TTC549 (cell line): Measurements from ENCODE around the gene CA6.
A peak's percentile ranks its signal among the peaks of the same experiment; 100 is the strongest.
"Not testable (repeated sequence)": the region's sequence is repeated elsewhere in the genome, so short reads cannot be mapped to it uniquely, and the experiment has no call there.

Experiments used
- FAIRE-seq: peaks from 2 replicates; lab custom pipeline; 2012; peaks lifted over from hg19 to GRCh38; lab: Jason Lieb, UNC

Gene CA6

GRCh38 chr1:9004700-9005394 is 59.2 kb downstream of the CA6 start:
- peak; percentile 49 for FAIRE-seq

DNA sequence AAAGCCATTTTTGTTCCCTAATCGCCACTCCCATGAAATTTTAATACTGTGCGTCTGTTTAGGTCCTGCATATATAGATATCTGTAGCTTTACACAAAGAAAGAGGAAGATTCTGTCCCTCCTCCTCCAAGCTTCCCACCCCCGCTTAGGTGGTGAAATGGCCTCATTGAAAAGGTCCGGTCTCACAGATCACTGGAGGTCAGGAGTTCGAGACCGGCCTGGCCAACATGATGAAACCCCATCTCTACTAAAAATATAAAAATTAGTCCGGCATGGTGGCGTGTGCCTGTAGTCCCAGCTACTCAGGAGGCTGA is 59.7 kb downstream of the CA6 start:
- no peak for FAIRE-seq

- FAIRE-seq, result no peak
Observed at GRCh38 chr1:9006956-9007615, 61.4 kb downstream of the CA6 start.

DNA sequence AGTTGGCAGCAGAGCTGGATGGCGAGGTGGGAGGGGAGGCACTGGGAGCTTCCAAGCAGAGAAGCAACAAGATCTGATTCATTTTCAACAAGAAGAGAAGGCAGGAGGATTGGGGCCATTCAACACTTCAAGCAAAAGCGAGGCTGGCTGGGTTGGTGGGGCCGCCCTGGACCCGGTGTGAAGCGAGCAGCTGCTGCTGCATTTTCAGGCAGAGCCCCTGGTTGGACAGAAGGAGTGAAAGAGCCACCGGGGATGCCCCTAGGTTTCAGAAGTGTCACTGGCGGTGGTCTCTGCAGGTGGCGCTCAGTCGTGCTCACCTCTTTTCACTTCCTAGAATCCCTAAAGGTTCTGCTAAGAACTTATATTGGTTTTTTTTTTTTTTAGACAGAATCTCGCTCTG is 62.6 kb downstream of the CA6 start:
- no peak for FAIRE-seq

GRCh38 chr1:9009438-9010370 is 64.0 kb downstream of the CA6 start:
- no peak for FAIRE-seq

DNA sequence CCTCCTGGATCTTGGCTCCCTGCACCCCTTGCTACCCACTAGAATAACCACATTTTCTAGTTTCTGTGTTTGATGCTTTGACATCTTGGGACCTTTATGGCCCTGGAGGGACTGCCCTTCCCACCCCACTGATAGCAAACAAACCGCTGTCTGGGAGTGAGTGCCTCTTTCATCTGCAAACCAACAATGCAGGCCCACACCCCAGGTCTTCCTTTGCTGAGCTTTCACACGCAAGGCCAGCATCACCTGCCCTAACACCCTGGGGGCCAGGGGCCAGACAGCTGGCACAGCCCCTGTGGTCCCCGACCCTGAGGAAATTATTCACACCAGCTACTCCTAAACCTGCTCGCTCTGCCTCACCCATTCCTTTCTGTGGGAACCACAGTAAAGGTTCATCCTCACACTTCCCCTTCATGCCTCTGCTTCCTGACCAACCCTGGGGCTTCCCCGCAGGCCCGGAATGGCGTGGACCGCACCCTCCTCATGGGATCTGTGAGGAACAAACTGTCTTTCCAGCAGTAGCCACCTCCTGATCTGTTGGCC is 65.2 kb downstream of the CA6 start:
- FAIRE-seq, result no peak

DNA sequence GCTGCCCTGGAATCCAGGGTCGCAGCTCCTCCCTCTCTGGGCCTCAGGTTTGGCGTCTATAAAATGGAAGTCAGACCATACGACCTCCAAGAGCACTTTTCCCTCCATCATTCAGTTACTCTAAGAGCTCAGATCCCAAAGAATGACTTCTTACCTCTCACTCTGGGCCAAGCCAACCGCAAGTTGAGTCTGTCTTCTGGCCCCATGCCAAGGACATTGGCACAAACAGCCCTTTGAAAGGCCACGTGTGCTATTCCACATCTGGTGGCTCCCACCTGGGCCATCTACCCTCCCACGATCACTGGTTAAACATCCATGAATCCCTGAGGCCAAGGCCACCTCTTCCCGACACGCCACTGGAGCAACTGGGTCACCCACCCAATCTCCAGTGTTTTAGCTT is 68.2 kb downstream of the CA6 start:
- no peak for FAIRE-seq

DNA sequence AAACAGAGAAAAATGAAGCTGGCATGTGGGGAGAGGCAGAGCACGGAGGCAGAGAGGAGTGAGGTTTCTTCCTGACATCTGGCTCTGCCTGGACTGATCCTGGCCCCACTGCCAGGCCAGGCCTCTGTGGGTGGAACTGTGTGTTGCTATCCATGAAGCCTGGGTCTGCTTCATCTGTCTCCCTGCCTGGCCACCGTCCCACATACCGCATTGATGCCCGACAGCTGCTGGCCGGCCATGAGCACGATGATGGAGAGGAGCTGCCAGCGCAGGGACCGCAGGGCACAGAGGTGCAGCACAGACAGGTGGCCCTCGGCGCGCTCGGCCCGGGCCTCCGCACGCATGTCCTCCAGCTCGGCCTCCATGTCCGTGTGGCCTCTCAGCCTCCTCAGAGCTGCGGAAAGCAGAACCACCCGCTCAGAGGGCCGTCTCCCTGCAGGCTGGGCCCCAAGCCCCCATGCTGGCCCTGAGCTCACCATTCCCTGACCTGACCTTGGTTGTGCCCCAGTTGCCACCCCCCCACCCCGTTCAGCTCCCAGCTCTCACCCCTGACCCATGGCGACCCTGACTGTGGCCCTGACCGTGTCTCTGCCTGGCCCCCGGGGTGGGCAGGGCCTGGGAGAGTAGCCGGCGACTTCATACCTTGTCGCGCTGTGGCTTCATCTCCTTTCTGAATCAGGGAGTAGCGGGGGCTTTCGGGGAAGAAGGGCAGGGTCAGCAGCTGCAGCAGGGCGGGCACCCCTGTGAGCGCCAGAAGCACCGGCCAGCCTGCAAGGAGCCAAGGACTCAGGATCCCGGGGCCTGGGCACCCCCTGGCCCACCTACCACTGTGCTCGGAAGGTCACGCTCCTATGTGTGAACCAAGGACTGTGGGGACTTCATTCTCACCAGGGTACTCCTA is 69.1 kb downstream of the CA6 start:
- FAIRE-seq, result no peak

- FAIRE-seq, result no peak
Observed at GRCh38 chr1:9016455-9016854, 70.8 kb downstream of the CA6 start.

DNA sequence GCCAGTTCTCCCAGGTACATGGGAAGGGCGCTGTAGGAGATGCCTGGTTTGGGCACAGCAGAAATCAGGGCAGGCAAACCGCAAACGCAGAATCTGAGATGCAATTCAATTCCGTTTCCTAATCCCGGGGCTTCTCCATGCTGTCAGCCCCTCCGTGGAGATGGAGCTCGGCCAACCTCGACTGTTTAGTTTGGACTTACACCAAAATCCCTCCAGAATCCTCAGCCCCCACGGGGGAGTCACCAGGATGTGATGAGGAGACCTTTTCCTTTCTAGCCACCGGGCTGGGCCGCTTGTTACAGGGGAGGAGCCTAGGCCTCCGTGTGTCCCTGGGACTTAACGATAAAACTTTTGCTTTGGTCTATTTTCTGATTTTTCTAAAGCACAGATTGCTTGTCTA is 72.7 kb downstream of the CA6 start:
- FAIRE-seq, result no peak

DNA sequence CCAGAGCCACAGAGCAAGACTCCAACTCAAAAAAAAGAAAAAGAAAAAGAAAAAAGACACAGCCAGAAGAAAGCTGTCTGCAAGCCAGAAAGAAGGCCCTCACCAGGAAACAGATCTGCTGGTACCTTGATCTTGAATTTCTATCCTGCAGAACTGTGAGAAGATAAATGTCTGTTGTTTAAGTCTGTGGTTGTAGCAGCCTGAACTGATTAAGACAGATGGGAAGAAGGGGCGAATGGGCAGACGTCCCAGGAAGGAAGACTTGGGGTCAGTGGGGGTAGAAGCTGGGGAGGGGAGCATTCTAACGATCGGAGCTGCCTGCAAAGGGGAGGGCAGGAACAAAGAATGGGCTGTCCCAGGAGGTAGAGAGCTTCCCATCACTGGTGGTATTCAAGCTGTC is 74.2 kb downstream of the CA6 start:
- FAIRE-seq, result no peak

GRCh38 chr1:9020305-9020704 is 74.6 kb downstream of the CA6 start:
- FAIRE-seq, result no peak

DNA sequence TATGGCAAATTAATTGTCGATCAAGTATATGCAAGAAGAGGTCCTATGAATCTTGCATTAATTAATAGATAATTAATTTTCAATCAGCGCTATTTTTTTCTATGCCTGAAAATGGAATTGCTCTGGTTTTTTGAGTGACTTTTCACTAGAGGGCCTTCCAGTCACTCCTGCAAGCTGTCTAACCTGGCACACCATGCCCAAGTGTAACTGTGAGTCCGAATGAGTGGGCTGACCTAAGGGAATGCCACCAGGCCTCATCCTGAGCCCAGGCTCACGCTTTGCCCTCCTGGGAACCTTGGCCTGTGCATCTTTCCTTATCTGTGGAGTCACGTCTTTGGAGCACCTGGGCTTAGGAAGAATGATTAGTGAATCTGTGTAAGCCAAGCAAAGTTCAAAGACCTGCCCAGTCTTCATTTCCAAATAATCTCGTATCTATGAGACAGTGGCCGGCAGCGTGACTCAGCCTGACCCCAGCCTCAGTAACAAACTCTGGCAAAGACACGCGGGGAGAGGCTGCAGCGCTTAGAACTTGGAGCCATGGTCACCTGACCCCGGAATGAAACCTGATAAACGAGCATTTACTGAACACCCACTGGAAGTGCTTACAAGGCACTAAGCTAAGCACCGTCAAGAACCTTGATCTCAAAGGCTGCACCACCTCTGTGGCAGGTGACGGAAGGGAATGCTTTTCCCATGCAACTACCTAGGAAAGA is 76.5 kb downstream of the CA6 start:
- not testable (repeated sequence) for FAIRE-seq

DNA sequence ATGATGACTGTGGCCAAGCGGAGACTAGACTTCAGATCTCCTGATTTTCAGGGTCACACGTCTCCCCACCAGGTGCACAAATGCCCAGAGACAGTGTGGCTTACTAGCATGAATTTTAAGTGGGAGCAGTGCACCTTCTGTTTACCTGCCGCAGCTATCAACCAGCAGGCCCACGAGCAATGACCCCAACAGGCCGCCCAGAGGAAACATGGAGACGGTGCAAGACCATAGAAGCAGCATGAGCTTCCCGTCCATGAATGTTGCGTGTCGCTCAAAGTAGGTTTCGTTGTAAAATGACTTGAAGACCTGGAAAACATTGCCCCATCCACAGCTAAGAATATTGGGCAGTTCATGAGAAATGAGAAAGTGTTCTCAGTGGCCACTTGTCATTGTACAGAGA is 77.1 kb downstream of the CA6 start:
- FAIRE-seq, result no peak
